ENCODE measurements around the gene KIAA0930. TPM values are rescaled to one million over a fixed set of nuclear protein-coding genes. Genes with fewer than 3 reads are reported as not detected.
"Not testable (repeated sequence)": the region's sequence is repeated elsewhere in the genome, so short reads cannot be mapped to it uniquely, and the experiment has no call there.

Gene KIAA0930
- total RNA-seq, 6 experiments from 2014 or later: 24.5 to 57.9 (median 40.8) TPM

DNA sequence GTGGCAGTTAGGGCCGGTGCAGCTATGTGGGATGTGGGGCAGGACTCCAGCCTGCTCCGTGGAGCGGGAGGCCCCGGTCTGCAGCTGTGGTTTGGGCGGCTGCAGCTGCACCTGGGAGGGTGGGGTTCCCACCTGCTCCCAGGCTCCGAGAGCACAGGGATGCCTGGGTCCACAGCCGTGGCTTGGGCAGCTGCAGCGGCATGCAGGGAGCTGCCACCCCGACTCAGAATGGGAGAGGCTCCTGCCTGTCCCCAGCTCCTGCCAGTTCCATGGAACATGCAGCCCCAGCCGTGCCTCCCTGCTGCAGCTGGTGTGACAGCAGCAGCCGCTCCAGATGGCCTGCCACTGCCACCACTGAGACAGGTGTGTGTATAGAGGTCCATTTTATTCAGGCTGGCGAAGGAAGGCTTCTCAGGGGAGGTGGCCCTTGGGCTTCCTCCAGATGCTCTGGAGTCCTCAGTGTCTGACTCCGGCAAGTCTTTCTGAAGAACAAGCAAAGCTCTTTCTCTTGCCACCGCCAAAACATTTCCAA is 22.3 kb upstream of the KIAA0930 start:
- H3K4me1 ChIP-seq: peaks cover 0 to 6% (median 0%) of the 10 kb centered on the region in 4 donors
- no peaks in the 10 kb centered on the region for H3K36me3 ChIP-seq
- 50% methylated on average over 1 of the region's 14 CpGs for WGBS (ENCODE audit: insufficient coverage, low coverage, low lambda C conversion rate, missing lambda C conversion rate)
- ATAC-seq (no peak), DNase-seq (no peak)
- TF ChIP-seq, protein P1, sequence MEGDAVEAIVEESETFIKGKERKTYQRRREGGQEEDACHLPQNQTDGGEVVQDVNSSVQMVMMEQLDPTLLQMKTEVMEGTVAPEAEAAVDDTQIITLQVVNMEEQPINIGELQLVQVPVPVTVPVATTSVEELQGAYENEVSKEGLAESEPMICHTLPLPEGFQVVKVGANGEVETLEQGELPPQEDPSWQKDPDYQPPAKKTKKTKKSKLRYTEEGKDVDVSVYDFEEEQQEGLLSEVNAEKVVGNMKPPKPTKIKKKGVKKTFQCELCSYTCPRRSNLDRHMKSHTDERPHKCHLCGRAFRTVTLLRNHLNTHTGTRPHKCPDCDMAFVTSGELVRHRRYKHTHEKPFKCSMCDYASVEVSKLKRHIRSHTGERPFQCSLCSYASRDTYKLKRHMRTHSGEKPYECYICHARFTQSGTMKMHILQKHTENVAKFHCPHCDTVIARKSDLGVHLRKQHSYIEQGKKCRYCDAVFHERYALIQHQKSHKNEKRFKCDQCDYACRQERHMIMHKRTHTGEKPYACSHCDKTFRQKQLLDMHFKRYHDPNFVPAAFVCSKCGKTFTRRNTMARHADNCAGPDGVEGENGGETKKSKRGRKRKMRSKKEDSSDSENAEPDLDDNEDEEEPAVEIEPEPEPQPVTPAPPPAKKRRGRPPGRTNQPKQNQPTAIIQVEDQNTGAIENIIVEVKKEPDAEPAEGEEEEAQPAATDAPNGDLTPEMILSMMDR (IDR thresholded peaks at IDR 0.05): no peak
- no peak for TF ChIP-seq POLR2A (IDR thresholded peaks at IDR 0.05)
- no peak overlapping the region for H3K4me3 ChIP-seq
- H3K9me3 ChIP-seq: no peaks in the 10 kb centered on the region
- intact Hi-C loops (cut with DNase I): loop anchor here in 1 of 2 donors (5.0 to 10.0 kb wide), 2 partner anchors 161 to 292 kb away; no protein-coding TSS in a partner anchor
- H3K27me3 ChIP-seq: no peaks in the 10 kb centered on the region
- peak overlapping the region in 1 of 3 donors; percentile 35 for H3K27ac ChIP-seq

DNA sequence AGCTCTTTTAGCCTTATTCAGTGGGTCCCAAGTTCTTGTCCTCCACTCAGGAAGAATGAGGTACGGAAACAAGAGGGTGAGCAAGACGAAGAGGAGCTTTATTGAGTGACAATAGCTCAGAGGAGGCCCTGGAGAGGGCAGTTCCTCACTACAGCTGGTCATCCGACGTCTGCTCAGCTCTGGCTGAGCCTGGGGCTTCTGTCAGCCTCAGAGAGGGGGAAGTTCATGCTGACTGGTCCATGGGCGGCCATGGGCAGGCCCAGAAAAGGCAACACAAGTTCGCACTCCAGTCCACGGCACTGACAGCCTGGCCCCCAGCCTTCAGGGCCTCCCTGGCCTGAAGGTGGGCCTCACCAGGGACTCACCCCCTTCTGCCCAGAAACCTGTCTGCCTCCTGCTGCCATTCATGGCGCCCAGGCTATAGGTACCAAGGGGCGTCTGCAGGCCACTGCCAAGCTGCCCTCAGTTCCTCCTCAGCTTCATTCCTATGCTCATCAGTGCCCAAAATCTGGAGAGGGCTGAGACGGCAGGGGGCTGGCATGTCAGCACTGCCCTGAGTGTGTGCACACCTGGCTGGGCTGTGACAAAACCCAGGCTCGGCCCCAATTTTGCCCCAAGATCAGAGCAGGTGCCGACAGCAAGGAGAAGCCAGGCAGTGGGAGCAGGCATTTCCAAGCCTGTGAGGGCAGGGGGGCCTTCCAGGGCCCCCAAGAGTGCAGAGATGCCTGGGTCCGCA is 21.7 kb upstream of the KIAA0930 start:
- no peaks in the 10 kb centered on the region for H3K27me3 ChIP-seq
- intact Hi-C loops (cut with DNase I): loop anchor here in 1 of 2 donors (5.0 to 10.0 kb wide), 2 partner anchors 160 to 292 kb away; no protein-coding TSS in a partner anchor
- H3K4me3 ChIP-seq: no peak overlapping the region
- H3K36me3 ChIP-seq: no peaks in the 10 kb centered on the region
- H3K9me3 ChIP-seq: no peaks in the 10 kb centered on the region
- peaks cover 0 to 6% (median 0%) of the 10 kb centered on the region in 4 donors for H3K4me1 ChIP-seq
- no peak overlapping the region for H3K27ac ChIP-seq
- DNase-seq (no peak), ATAC-seq (peak in 2 of 4 donors; percentile 10 to 30)
- TF ChIP-seq, protein P1 (IDR thresholded peaks at IDR 0.05): no peak
- WGBS (ENCODE audit: insufficient coverage, low coverage, low lambda C conversion rate, missing lambda C conversion rate): 74% methylated on average over 4 of the region's 13 CpGs

DNA sequence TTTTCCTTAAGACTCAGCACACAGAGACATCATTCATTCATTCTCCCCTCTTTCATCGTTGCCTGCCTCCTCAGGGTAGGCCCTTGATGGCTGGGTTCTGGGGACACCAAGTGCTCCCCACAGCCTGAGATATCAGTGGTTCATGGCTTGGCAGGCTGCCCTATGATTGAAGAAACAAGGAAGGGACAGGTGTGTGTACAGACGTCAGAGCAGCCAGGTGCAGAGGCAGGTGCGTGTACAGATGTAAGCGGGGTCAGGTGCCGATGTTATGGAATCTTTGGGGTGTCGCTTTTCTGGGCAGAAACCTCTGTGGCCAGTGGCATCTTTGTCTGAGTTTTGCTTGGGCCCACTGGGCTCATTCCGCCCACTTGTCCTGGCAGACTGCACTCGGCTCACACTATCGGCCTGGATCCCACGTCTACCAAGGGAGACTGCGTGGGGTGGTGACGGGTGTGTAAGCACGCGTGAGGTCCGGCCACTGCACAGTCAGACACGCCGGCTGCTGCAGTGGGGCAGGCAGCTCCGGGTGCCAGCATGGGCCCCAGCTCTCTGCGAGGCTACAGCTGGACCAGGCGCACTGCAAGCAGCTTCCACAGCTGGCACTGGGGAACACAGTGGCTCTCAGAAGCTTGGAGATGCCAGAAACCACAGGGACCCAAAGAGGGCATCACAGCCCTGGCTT is 20.9 kb upstream of the KIAA0930 start:
- Histone ChIP-seq H3K4me1 (peaks cover 0 to 6% (median 0%) of the 10 kb centered on the region in 4 donors), H3K4me3 (no peak overlapping the region), H3K9me3 (no peaks in the 10 kb centered on the region), H3K27me3 (no peaks in the 10 kb centered on the region), H3K27ac (no peak overlapping the region), H3K36me3 (no peaks in the 10 kb centered on the region)
- TF ChIP-seq POLR2A (IDR thresholded peaks at IDR 0.05): no peak
- TF ChIP-seq, protein P1 (IDR thresholded peaks at IDR 0.05): no peak
- ATAC-seq (no peak), DNase-seq (no peak)
- intact Hi-C loops (cut with DNase I): loop anchor here in 1 of 2 donors (5.0 to 10.0 kb wide), 2 partner anchors 159 to 293 kb away; no protein-coding TSS in a partner anchor
- WGBS (ENCODE audit: insufficient coverage, low coverage, low lambda C conversion rate, missing lambda C conversion rate): 80% methylated on average over 1 of the region's 20 CpGs

DNA sequence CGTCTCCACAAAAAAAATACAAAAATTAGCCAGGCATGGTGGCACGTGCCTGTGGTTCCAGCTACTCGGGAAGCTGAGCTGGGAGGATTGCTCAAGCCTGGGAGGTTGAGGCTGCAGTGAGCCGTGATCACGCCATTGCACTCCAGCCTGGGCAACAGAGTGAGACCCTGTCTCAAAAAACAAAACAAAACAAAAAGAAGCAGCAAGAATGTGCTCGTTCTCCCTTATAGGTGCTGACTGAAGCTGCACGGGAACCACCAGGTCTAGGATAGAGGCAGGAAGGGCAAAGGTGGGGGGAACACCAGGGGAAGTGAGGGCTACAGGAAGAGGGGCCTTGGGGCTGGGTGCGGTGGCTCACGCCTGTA is 19.7 kb upstream of the KIAA0930 start:
- intact Hi-C loops (cut with DNase I): loop anchor here in 1 of 2 donors (5.0 to 10.0 kb wide), 2 partner anchors 158 to 294 kb away; no protein-coding TSS in a partner anchor
- H3K4me3 ChIP-seq, H3K36me3 ChIP-seq, H3K4me1 ChIP-seq, DNase-seq, H3K27ac ChIP-seq, H3K27me3 ChIP-seq, H3K9me3 ChIP-seq, ATAC-seq: not testable (repeated sequence)
- 92% methylated on average over 4 of the region's 9 CpGs for WGBS (ENCODE audit: insufficient coverage, low coverage, low lambda C conversion rate, missing lambda C conversion rate)

Data from right lobe of liver (tissue), 6 donors.